ENCODE results near the gene L3MBTL2. TPM values are rescaled to one million over a fixed set of nuclear protein-coding genes. Genes with fewer than 3 reads are reported as not detected.

Gene L3MBTL2
- total RNA-seq, 1 experiment from 2014 or later, result 33.6 TPM

GRCh38 chr22:41271787-41272186, 66.7 kb downstream of the L3MBTL2 start:
- no peaks in the 10 kb centered on the region for H3K9me3 Mint-ChIP-seq
- no peak overlapping the region for H3K4me3 Mint-ChIP-seq
- H3K79me1 ChIP-seq (ENCODE audit: insufficient read depth, low read depth, low read length, poor library complexity, severe bottlenecking), result no peaks in the 10 kb centered on the region
- no peaks in the 10 kb centered on the region for H3K4me1 ChIP-seq (ENCODE audit: insufficient read depth, low read length)
- no peak overlapping the region for H2BK120ac ChIP-seq (ENCODE audit: low read depth, low read length, poor library complexity, severe bottlenecking)
- H2AK5ac ChIP-seq (ENCODE audit: insufficient read length, low read length), result no peak overlapping the region
- no peak overlapping the region for H3K14ac ChIP-seq (ENCODE audit: insufficient read depth, low read length)
- H4K91ac ChIP-seq (ENCODE audit: insufficient read length, low read depth, low read length), result no peak overlapping the region
- H3K4me2 ChIP-seq (ENCODE audit: insufficient read depth, insufficient read length, low read length), result no peak overlapping the region
- H2BK12ac ChIP-seq (ENCODE audit: insufficient read length, low read depth, low read length), result no peak overlapping the region
- H3K23me2 ChIP-seq (ENCODE audit: insufficient read length, low read depth, low read length, poor library complexity, severe bottlenecking), result no peaks in the 10 kb centered on the region
- no peaks in the 10 kb centered on the region for H3K9me3 ChIP-seq (ENCODE audit: control insufficient read depth, low read depth, low read length)
- H3K4me1 Mint-ChIP-seq, result no peaks in the 10 kb centered on the region
- H3K56ac ChIP-seq (ENCODE audit: insufficient read length, low read depth, low read length), result no peak overlapping the region
- H3K23ac ChIP-seq (ENCODE audit: insufficient read length, low read depth, low read length), result no peak overlapping the region
- H3K4ac ChIP-seq (ENCODE audit: low read depth, low read length), result no peak overlapping the region
- no peak overlapping the region for H3T11ph ChIP-seq (ENCODE audit: low read length)
- no peak overlapping the region for H2BK20ac ChIP-seq (ENCODE audit: low read depth, low read length, poor library complexity, severe bottlenecking)
- no peak overlapping the region for H3K27ac ChIP-seq (ENCODE audit: insufficient read length, low read depth, low read length)
- H3K36me3 Mint-ChIP-seq (ENCODE audit: insufficient read depth in 1 of 3, low read depth in 3 of 3), result peaks cover 49 to 86% (median 74%) of the 10 kb centered on the region in 3 experiments; a peak in 6 of 7 replicates
- H3K27ac Mint-ChIP-seq, result peak overlapping the region in 2 of 3 experiments; percentile 40 to 77; a peak in 3 of 7 replicates
- H4K8ac ChIP-seq (replicated peaks; ENCODE audit: insufficient read length, low read depth, low read length), result no peak overlapping the region
- no peak for DNase-seq
- H2AFZ ChIP-seq (ENCODE audit: low read length), result no peak overlapping the region
- WGBS (ENCODE audit: extremely low coverage, insufficient read length, low lambda C conversion rate), result no CpG with 5 or more reads among the region's 9 CpGs
- H4K20me1 ChIP-seq (ENCODE audit: control insufficient read depth, insufficient read depth, insufficient read length), result no peaks in the 10 kb centered on the region
- no peak overlapping the region for H3K9ac ChIP-seq (ENCODE audit: extremely low read depth, insufficient read length, low read length)
- no peak overlapping the region for H4K5ac ChIP-seq (ENCODE audit: insufficient read length, low read depth, low read length)
- H3K27me3 ChIP-seq (ENCODE audit: insufficient read depth, low read length), result no peaks in the 10 kb centered on the region
- no peak overlapping the region for H3K18ac ChIP-seq (ENCODE audit: insufficient read length, low read depth, low read length)
- no peaks in the 10 kb centered on the region for H3K79me2 ChIP-seq (ENCODE audit: insufficient read depth, low read length)
- H3K27me3 Mint-ChIP-seq (ENCODE audit: low read depth), result no peaks in the 10 kb centered on the region; the same call in none of the 2 replicates
- H2BK15ac ChIP-seq (ENCODE audit: low read depth, low read length), result no peak overlapping the region
- no peak overlapping the region for H2BK5ac ChIP-seq (ENCODE audit: insufficient read length, low read length)
- no peak for TF ChIP-seq CTCF (conservative IDR thresholded peaks at IDR 0.05)
